Panc1 (cell line): ENCODE results near the gene LDB3. TPM values are rescaled to one million over a fixed set of nuclear protein-coding genes. Genes with fewer than 3 reads are reported as not detected.

Experiments used
- ATAC-seq: fragments of 200-7000 bp; cut with Tn5 transposase; 2 replicates; pipeline ENCODE4 v1.9.1; 2020; ENCODE audit warnings: mild to moderate bottlenecking, moderate library complexity
- BruUV-seq: library from RNA; stranded (reverse); fragments of 400-500 nt; replicated peaks from 2 replicates; lab custom pipeline; 2021; lab: Mats Ljungman, UMichigan
- CTCF ChIA-PET: fragments of 300-600 bp; sonication (Branson Sonifier 250); formaldehyde crosslinking; loops from one replicate; lab custom pipeline; 2022; ENCODE audit warnings: antibody characterized with exemption; lab: Charles Lee
- POLR2A ChIA-PET: fragments of 300-600 bp; sonication (Branson Sonifier 250); formaldehyde crosslinking; loops from one replicate; lab custom pipeline; 2022; ENCODE audit warnings: antibody characterized with exemption; lab: Charles Lee
- DNase-seq: peaks from one replicate; pipeline ENCODE4 v3.0.0-alpha.2; 2010; ENCODE audit warnings: low read depth, low spot score
- H3K27ac ChIP-seq: 2 replicates; pipeline ENCODE4 v1.5.1; 2011; ENCODE audit warnings: mild to moderate bottlenecking, low read length, inconsistent platforms
- H3K27me3 ChIP-seq: fragments of 200-500 bp; sonication (Bioruptor generic); 2 replicates; pipeline ENCODE4 v1.6.0; 2014; ENCODE audit warnings: low read length, inconsistent platforms; ENCODE audit not compliant: control insufficient read depth, insufficient read depth
- H3K36me3 ChIP-seq: fragments of 200-500 bp; sonication (Bioruptor generic); 2 replicates; pipeline ENCODE4 v1.5.1; 2014; ENCODE audit warnings: inconsistent platforms, mild to moderate bottlenecking, low read length, moderate library complexity; ENCODE audit not compliant: control insufficient read depth, insufficient read depth
- H3K4me1 ChIP-seq: 2 replicates; pipeline ENCODE4 v1.5.1; 2011; ENCODE audit warnings: inconsistent platforms, mild to moderate bottlenecking, low read length, moderate library complexity; ENCODE audit not compliant: control insufficient read depth, insufficient read depth
- H3K4me3 ChIP-seq, 2 experiments: 2 replicates each; pipeline ENCODE4 v1.5.1; 2011 to 2012; ENCODE audit warnings: low read depth in 2 of 2, low read length in 2 of 2, mild to moderate bottlenecking in 2 of 2, inconsistent platforms in 1 of 2, moderate library complexity in 1 of 2
- H3K9me3 ChIP-seq: fragments of 200-500 bp; sonication (Bioruptor generic); 2 replicates; pipeline ENCODE4 v1.5.1; 2014; ENCODE audit warnings: low read depth, mild to moderate bottlenecking, inconsistent platforms, low read length, moderate library complexity; ENCODE audit not compliant: control insufficient read depth, insufficient read depth
- POLR2AphosphoS5 ChIP-seq: IDR thresholded peaks from 2 replicates; pipeline ENCODE4 v1.6.1; 2012; ENCODE audit warnings: mild to moderate bottlenecking, low read depth, low read length, moderate library complexity
- SIN3A ChIP-seq: IDR thresholded peaks from 2 replicates; pipeline ENCODE4 v1.6.1; 2012; ENCODE audit warnings: low read depth, mild to moderate bottlenecking, low read length, moderate library complexity, borderline replicate concordance; ENCODE audit not compliant: insufficient read depth
- TCF7L2 ChIP-seq: IDR thresholded peaks from 2 replicates; pipeline ENCODE4 v1.6.1; 2011; ENCODE audit warnings: mild to moderate bottlenecking, low read depth, low read length, inconsistent platforms
- in situ Hi-C: cut with HindIII; loops from 2 replicates; pipeline ENCODE4 v1.10.0; 2016; ENCODE audit warnings: low sequenced_read_pairs, low pct_unique_long_range_greater_than_20kb
- intact Hi-C: fragments of 100-400 bp; cut with micrococcal nuclease; formaldehyde crosslinking; loops from one replicate; pipeline ENCODE4 v1.10.0; 2022; ENCODE audit not compliant: unreplicated experiment
- total RNA-seq: library from RNA; stranded (reverse); gene quantifications from one replicate; pipeline ENCODE4 v1.2.1, GENCODE V29; 2021; ENCODE audit not compliant: unreplicated experiment
- TF ChIP-seq, protein P1 (sequence below), 2 experiments: IDR thresholded peaks; 2 replicates each; pipeline ENCODE4 v1.6.1; 2011 to 2012; ENCODE audit warnings: low read depth in 2 of 2, control low read depth in 1 of 2, low read length in 1 of 2, mild to moderate bottlenecking in 1 of 2, moderate library complexity in 1 of 2; ENCODE audit not compliant: insufficient read depth in 1 of 2
- TF ChIP-seq, protein P2 (sequence below): fragments of 450-650 bp; IDR thresholded peaks from 2 replicates; pipeline ENCODE4 v1.5.1; 2017; ENCODE audit warnings: mild to moderate bottlenecking

The LDB3 gene
- total RNA-seq, 1 experiment from 2014 or later, result 0.15 TPM

DNA sequence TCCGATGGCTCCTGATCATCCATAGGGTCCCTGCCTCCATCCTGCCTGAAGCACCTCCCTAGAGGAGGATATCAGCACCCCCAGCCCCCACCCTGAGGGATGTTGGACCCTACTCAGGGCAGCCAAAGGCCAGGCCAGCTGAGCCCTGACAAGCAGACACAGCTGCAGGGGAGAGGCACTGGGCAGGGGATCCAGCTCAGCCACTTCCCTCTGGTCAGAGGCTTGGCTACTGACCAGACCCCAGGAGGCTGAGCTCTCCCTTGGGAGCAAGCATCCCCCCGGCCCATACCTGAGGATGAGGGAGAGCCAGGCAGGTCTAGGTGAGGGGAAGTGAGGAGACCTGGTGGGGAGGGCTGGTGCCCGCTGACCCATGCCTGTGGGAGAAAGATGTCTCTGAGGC is 6.6 kb downstream of the LDB3 start:
- intact Hi-C loops (no loop called here), in situ Hi-C loops (no loop called here)
- no peak overlapping the region for H3K27ac ChIP-seq
- no peak for TF ChIP-seq TCF7L2
- TF ChIP-seq, protein P1, sequence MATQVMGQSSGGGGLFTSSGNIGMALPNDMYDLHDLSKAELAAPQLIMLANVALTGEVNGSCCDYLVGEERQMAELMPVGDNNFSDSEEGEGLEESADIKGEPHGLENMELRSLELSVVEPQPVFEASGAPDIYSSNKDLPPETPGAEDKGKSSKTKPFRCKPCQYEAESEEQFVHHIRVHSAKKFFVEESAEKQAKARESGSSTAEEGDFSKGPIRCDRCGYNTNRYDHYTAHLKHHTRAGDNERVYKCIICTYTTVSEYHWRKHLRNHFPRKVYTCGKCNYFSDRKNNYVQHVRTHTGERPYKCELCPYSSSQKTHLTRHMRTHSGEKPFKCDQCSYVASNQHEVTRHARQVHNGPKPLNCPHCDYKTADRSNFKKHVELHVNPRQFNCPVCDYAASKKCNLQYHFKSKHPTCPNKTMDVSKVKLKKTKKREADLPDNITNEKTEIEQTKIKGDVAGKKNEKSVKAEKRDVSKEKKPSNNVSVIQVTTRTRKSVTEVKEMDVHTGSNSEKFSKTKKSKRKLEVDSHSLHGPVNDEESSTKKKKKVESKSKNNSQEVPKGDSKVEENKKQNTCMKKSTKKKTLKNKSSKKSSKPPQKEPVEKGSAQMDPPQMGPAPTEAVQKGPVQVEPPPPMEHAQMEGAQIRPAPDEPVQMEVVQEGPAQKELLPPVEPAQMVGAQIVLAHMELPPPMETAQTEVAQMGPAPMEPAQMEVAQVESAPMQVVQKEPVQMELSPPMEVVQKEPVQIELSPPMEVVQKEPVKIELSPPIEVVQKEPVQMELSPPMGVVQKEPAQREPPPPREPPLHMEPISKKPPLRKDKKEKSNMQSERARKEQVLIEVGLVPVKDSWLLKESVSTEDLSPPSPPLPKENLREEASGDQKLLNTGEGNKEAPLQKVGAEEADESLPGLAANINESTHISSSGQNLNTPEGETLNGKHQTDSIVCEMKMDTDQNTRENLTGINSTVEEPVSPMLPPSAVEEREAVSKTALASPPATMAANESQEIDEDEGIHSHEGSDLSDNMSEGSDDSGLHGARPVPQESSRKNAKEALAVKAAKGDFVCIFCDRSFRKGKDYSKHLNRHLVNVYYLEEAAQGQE (IDR thresholded peaks at IDR 0.05; ENCODE audit: insufficient read depth in 1 of 2, low read depth in 2 of 2, low read length in 1 of 2), result no peak
- no peak for TF ChIP-seq SIN3A
- TF ChIP-seq, protein P2, sequence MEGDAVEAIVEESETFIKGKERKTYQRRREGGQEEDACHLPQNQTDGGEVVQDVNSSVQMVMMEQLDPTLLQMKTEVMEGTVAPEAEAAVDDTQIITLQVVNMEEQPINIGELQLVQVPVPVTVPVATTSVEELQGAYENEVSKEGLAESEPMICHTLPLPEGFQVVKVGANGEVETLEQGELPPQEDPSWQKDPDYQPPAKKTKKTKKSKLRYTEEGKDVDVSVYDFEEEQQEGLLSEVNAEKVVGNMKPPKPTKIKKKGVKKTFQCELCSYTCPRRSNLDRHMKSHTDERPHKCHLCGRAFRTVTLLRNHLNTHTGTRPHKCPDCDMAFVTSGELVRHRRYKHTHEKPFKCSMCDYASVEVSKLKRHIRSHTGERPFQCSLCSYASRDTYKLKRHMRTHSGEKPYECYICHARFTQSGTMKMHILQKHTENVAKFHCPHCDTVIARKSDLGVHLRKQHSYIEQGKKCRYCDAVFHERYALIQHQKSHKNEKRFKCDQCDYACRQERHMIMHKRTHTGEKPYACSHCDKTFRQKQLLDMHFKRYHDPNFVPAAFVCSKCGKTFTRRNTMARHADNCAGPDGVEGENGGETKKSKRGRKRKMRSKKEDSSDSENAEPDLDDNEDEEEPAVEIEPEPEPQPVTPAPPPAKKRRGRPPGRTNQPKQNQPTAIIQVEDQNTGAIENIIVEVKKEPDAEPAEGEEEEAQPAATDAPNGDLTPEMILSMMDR, result no peak
- no peak for TF ChIP-seq POLR2AphosphoS5
- POLR2A ChIA-PET, result no interaction called here
- no TSS peak for BruUV-seq
- no peaks in the 10 kb centered on the region for H3K27me3 ChIP-seq
- ATAC-seq (no peak), DNase-seq (no peak)
- H3K9me3 ChIP-seq, result no peaks in the 10 kb centered on the region
- H3K4me1 ChIP-seq, result peaks cover 4% of the 10 kb centered on the region
- CTCF ChIA-PET, result no interaction called here
- no peaks in the 10 kb centered on the region for H3K36me3 ChIP-seq
- no peak overlapping the region for H3K4me3 ChIP-seq

DNA sequence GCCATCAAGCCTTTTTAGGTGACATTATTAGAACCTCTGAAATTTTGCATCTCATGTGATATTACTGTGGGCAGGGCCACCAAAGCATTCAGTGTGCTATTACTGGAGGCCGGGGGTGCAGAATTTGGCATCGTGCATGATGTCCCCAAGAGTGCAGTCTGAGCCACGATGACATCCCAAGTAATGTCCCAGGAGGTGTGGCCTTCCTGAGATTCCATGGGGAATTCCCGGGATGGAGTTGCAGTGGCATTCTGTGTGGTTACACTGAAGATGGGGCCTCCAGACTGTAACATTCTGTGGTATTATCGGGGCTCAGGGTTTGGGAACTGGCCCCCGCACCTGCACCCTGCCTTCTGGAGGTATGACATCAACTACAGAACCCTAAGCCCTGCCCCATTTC is 9.1 kb downstream of the LDB3 start:
- Histone ChIP-seq H3K9me3 (no peaks in the 10 kb centered on the region), H3K27me3 (no peaks in the 10 kb centered on the region), H3K27ac (no peak overlapping the region), H3K36me3 (no peaks in the 10 kb centered on the region), H3K4me3 (no peak overlapping the region), H3K4me1 (peaks cover 7% of the 10 kb centered on the region)
- ChIA-PET CTCF (no interaction called here), POLR2A (no interaction called here)
- BruUV-seq, result no TSS peak
- intact Hi-C loops (no loop called here), in situ Hi-C loops (no loop called here)
- DNase-seq (no peak), ATAC-seq (no peak)
- no peak for TF ChIP-seq SIN3A
- TF ChIP-seq, protein P2, result no peak
- TF ChIP-seq, protein P1 (IDR thresholded peaks at IDR 0.05; ENCODE audit: insufficient read depth in 1 of 2, low read depth in 2 of 2, low read length in 1 of 2), result no peak
- TF ChIP-seq TCF7L2, result no peak
- no peak for TF ChIP-seq POLR2AphosphoS5
